NOMO-1 treated with DMSO at 0.1 percent for 48 hours (cell line): Measurements from ENCODE around the gene C4orf54.

Experiments used
- DNase-seq: peaks from one replicate; lab custom pipeline; 2025; ENCODE audit not compliant: unreplicated experiment; lab: John Stamatoyannopoulos, UW

Gene C4orf54

GRCh38 chr4:99625369-99625768 is 32.3 kb downstream of the C4orf54 start:
- no peak for DNase-seq

GRCh38 chr4:99624141-99624719 is 33.4 kb downstream of the C4orf54 start:
- DNase-seq, result no peak

GRCh38 chr4:99622341-99622740 is 35.3 kb downstream of the C4orf54 start:
- DNase-seq, result no peak

GRCh38 chr4:99617374-99617773 is 40.3 kb downstream of the C4orf54 start:
- DNase-seq, result no peak

GRCh38 chr4:99615170-99615820 is 42.3 kb downstream of the C4orf54 start:
- no peak for DNase-seq

GRCh38 chr4:99614491-99614890 is 43.1 kb downstream of the C4orf54 start:
- no peak for DNase-seq

GRCh38 chr4:99612704-99613103 is 44.9 kb downstream of the C4orf54 start:
- DNase-seq, result no peak

GRCh38 chr4:99612281-99612680 is 45.3 kb downstream of the C4orf54 start:
- DNase-seq, result no peak

GRCh38 chr4:99610605-99611175 is 46.9 kb downstream of the C4orf54 start:
- no peak for DNase-seq

- no peak for DNase-seq
Observed at GRCh38 chr4:99608417-99608816, 49.2 kb downstream of the C4orf54 start.
